Kidney (tissue), 14 donors: Measurements from ENCODE around the gene QPRT. TPM values are rescaled to one million over a fixed set of nuclear protein-coding genes. Genes with fewer than 3 reads are reported as not detected.

Source experiments
- DNase-seq, 5 donors: peaks; one replicate each; pipeline ENCODE4 v3.0.0-alpha.2; 2013 to 2020
- FAIRE-seq: peaks from 2 replicates; lab custom pipeline; 2012; peaks lifted over from hg19 to GRCh38; lab: Jason Lieb, UNC
- H3K27ac ChIP-seq, 2 donors: one replicate each; pipeline ENCODE4 v1.7.0; 2013; ENCODE audit warnings: low read depth in 2 of 2, low read length in 2 of 2, inconsistent platforms in 1 of 2
- H3K27me3 ChIP-seq: one replicate; pipeline ENCODE4 v1.7.1; 2013; ENCODE audit warnings: low read length, inconsistent platforms; ENCODE audit not compliant: control insufficient read depth, insufficient read depth
- H3K36me3 ChIP-seq, 3 donors: one replicate each; pipeline versions ENCODE4 v1.7.0 to v1.7.1; 2013; ENCODE audit warnings: low read length in 3 of 3, control low read depth in 1 of 3, inconsistent platforms in 1 of 3; ENCODE audit not compliant: insufficient read depth in 3 of 3, control insufficient read depth in 2 of 3
- H3K4me1 ChIP-seq, 3 donors: one replicate each; pipeline versions ENCODE4 v1.7.0 to v1.7.1; 2013; ENCODE audit warnings: low read length in 3 of 3, inconsistent platforms in 1 of 3, low read depth in 1 of 3; ENCODE audit not compliant: control insufficient read depth in 2 of 3, insufficient read depth in 2 of 3
- H3K4me3 ChIP-seq, 3 donors: one replicate each; pipeline versions ENCODE4 v1.7.0 to v1.8.1; 2013; ENCODE audit warnings: low read length in 3 of 3, control low read depth in 1 of 3, inconsistent platforms in 1 of 3
- H3K9ac ChIP-seq, 3 donors: one replicate each; pipeline versions ENCODE4 v1.7.0 to v1.7.1; 2013; ENCODE audit warnings: low read length in 3 of 3, control low read depth in 1 of 3, inconsistent platforms in 1 of 3
- H3K9me3 ChIP-seq, 3 donors: one replicate each; pipeline versions ENCODE4 v1.7.0 to v1.7.1; 2013; ENCODE audit warnings: low read length in 3 of 3, control low read depth in 1 of 3, inconsistent platforms in 1 of 3; ENCODE audit not compliant: control insufficient read depth in 2 of 3, insufficient read depth in 1 of 3
- intact Hi-C: fragments of 100-400 bp; cut with DNase I; formaldehyde crosslinking; loops from one replicate; pipeline ENCODE4 v1.11.1; 2022
- polyA plus RNA-seq: library from polyadenylated mRNA; stranded (reverse); fragments of 350-450 nt; fragmentation: Illumina TruSeq; extraction: RNeasy Lipid Tissue Mini Kit (QIAGEN cat#74804); gene quantifications from one replicate; pipeline ENCODE4 v1.2.3, GENCODE V29; 2014; ENCODE audit warnings: low read depth, low replicate concordance; ENCODE audit not compliant: insufficient read depth
- total RNA-seq: library from RNA; stranded (reverse); fragmentation: NEBNext Ultra II Directional; extraction: Animal tissue kit (Norgen Biotek cat#: 25700); gene quantifications from one replicate; pipeline ENCODE4 v1.2.1, GENCODE V29; 2021
- TF ChIP-seq, protein P1 (sequence below): IDR thresholded peaks from 3 replicates; pipeline ENCODE4 v1.5.1; 2012; ENCODE audit warnings: mild to moderate bottlenecking, moderate library complexity, borderline replicate concordance; ENCODE audit not compliant: insufficient read depth; ENCODE audit errors: extremely low read depth
- donor health status: control.
- donor health status: control.
- donor health status: control.
- donor health status: control.
- donor health status: control.
- donor health status: DM: yes; HTN: yes; CAD: no.
- donor health status: Normal renal cell carcinoma (clear cell type).

The QPRT gene
- total and polyA plus RNA-seq, 2 donors from 2014 or later = 13.9 to 168 TPM

DNA sequence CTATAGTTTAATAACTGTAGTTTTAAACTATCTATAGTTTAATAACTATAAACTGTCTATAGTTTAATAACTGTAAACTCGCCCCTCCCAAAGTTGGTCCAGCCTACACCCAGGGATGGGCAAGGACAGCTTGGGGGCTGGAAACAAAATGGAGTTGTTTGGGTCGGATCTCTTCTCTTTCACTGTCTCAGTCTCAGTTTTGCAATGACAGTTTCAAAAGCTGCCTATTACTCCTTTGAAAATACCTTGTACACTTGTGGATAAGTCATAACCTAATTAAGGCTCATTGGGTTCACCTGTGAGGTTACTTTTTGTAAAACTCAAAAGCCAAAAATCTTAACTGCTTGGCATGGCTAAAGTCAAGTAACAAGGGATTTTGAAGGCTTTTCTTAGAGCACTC, 35.4 kb downstream of the QPRT start:
- no peak overlapping the region for H3K27ac ChIP-seq
- H3K9me3 ChIP-seq = no peaks in the 10 kb centered on the region
- H3K27me3 ChIP-seq = no peaks in the 10 kb centered on the region
- FAIRE-seq (no peak), DNase-seq (no peak)
- no peaks in the 10 kb centered on the region for H3K36me3 ChIP-seq
- TF ChIP-seq, protein P1, sequence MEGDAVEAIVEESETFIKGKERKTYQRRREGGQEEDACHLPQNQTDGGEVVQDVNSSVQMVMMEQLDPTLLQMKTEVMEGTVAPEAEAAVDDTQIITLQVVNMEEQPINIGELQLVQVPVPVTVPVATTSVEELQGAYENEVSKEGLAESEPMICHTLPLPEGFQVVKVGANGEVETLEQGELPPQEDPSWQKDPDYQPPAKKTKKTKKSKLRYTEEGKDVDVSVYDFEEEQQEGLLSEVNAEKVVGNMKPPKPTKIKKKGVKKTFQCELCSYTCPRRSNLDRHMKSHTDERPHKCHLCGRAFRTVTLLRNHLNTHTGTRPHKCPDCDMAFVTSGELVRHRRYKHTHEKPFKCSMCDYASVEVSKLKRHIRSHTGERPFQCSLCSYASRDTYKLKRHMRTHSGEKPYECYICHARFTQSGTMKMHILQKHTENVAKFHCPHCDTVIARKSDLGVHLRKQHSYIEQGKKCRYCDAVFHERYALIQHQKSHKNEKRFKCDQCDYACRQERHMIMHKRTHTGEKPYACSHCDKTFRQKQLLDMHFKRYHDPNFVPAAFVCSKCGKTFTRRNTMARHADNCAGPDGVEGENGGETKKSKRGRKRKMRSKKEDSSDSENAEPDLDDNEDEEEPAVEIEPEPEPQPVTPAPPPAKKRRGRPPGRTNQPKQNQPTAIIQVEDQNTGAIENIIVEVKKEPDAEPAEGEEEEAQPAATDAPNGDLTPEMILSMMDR = no peak
- intact Hi-C loops = no loop called here
- H3K9ac ChIP-seq = no peak overlapping the region
- H3K4me3 ChIP-seq = no peak overlapping the region
- peaks cover 0 to 7% (median 0%) of the 10 kb centered on the region in 3 donors for H3K4me1 ChIP-seq

DNA sequence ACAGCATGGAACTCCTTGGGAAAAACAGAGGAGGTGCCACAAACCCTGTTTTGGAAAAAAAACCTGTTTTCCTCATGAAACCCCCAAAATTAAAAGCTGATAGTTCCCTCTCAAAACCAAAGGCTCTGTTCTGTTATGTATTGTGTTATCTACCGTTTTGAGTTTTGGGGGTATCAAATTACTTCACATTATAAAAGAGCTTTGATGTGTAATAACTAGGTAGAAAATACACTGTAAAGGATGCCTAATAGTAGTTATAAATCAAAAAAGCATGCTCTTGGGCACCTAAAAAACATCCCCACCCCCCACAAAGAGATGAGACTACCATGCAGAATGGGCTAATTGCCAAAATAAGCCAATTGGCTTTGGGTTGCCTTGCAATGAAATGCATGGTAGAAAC, 36.0 kb downstream of the QPRT start:
- Histone ChIP-seq H3K36me3 (no peaks in the 10 kb centered on the region), H3K9me3 (no peaks in the 10 kb centered on the region), H3K4me3 (no peak overlapping the region), H3K4me1 (peaks cover 0 to 7% (median 0%) of the 10 kb centered on the region in 3 donors), H3K27ac (no peak overlapping the region), H3K9ac (no peak overlapping the region), H3K27me3 (no peaks in the 10 kb centered on the region)
- DNase-seq (no peak), FAIRE-seq (no peak)
- intact Hi-C loops = no loop called here
- TF ChIP-seq, protein P1 = no peak

DNA sequence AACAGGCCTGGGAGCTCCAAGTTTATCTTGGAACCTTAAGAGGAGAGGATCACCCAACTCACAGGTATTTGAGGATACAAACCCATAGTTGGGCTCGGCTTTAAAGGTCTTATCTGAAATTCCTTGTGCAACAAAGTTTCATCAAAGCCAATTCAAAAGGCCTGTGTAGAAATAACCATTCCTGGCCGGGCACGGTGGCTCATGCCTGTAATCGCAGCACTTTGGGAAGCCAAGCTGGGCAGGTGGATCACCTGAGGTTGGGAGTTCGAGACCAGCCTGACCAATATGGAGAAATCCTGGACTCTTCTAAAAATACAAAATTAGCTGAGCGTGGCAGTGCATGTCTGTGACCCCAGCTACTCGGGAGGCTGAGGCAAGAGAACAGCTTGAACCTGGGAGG, 38.1 kb downstream of the QPRT start:
- FAIRE-seq (no peak), DNase-seq (no peak)
- intact Hi-C loops = no loop called here
- H3K9ac ChIP-seq = no peak overlapping the region
- H3K4me3 ChIP-seq = no peak overlapping the region
- H3K36me3 ChIP-seq = no peaks in the 10 kb centered on the region
- H3K9me3 ChIP-seq = no peaks in the 10 kb centered on the region
- no peaks in the 10 kb centered on the region for H3K27me3 ChIP-seq
- no peak overlapping the region for H3K27ac ChIP-seq
- TF ChIP-seq, protein P1 = no peak
- no peaks in the 10 kb centered on the region for H3K4me1 ChIP-seq

DNA sequence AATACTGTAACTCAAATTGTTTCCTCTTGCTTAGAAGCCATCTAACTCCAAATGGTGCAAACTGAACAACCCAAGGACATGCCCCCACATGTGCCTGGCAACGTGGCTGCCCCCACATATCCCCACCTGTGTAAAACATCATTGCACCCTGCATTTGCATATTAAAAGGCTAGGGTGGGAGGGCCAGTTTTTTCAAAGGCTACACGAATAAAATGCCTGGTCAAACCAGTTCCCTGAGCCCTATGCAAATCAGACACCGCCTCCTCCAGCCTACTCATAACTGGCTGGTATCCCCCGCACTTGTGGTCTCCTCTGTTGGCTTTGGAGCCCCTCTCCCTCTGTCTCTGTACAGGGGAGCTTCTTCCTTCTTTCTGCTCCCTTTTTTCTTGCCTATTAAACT, 40.1 kb downstream of the QPRT start:
- FAIRE-seq (no peak), DNase-seq (no peak)
- intact Hi-C loops = no loop called here
- H3K27ac ChIP-seq = no peak overlapping the region
- H3K9me3 ChIP-seq = no peaks in the 10 kb centered on the region
- H3K9ac ChIP-seq = no peak overlapping the region
- H3K27me3 ChIP-seq = no peaks in the 10 kb centered on the region
- H3K4me3 ChIP-seq = no peak overlapping the region
- no peaks in the 10 kb centered on the region for H3K4me1 ChIP-seq
- TF ChIP-seq, protein P1 = no peak
- H3K36me3 ChIP-seq = no peaks in the 10 kb centered on the region
